IMR-90 (cell line): ENCODE measurements around the gene CBY1. TPM values are rescaled to one million over a fixed set of nuclear protein-coding genes. Genes with fewer than 3 reads are reported as not detected.

ENCODE experiments used
- ATAC-seq: fragments of 200-7000 bp; cut with Tn5 transposase; 2 replicates; pipeline ENCODE4 v1.9.1; 2020; ENCODE audit warnings: low read depth, mild to moderate bottlenecking, moderate library complexity
- BruUV-seq: library from RNA; stranded (reverse); fragments of 400-500 nt; replicated peaks from 2 replicates; lab custom pipeline; 2021; lab: Mats Ljungman, UMichigan
- CTCF ChIA-PET: fragments of 300-600 bp; formaldehyde crosslinking; extraction: SDS; loops from one replicate; lab custom pipeline; 2021; ENCODE audit warnings: antibody characterized with exemption; lab: Yijun Ruan, JAX
- POLR2A ChIA-PET: fragments of 300-600 bp; sonication (Branson Sonifier 250); formaldehyde crosslinking; loops from one replicate; lab custom pipeline; 2022; ENCODE audit warnings: antibody characterized with exemption; ENCODE audit not compliant: unreplicated experiment; lab: Charles Lee
- DNase-seq: peaks from one replicate; pipeline ENCODE4 v3.0.0; 2013
- H2AFZ ChIP-seq: replicated peaks from 2 replicates; pipeline ENCODE3; 2013; ENCODE audit warnings: low read length, mild to moderate bottlenecking; ENCODE audit not compliant: poor library complexity
- H2AK5ac ChIP-seq: 2 replicates; pipeline ENCODE4 v1.6.1; 2013; ENCODE audit warnings: low read depth, low read length, inconsistent platforms
- H2AK9ac ChIP-seq: replicated peaks from 2 replicates; pipeline ENCODE3; 2013; ENCODE audit warnings: mild to moderate bottlenecking, low read depth, low read length, moderate library complexity; ENCODE audit not compliant: poor library complexity
- H2BK120ac ChIP-seq: 2 replicates; pipeline ENCODE4 v1.6.1; 2013; ENCODE audit warnings: low read depth, low read length, inconsistent platforms
- H2BK15ac ChIP-seq: 3 replicates; pipeline ENCODE4 v1.6.1; 2013; ENCODE audit warnings: low read depth, low read length, inconsistent platforms
- H2BK20ac ChIP-seq: 2 replicates; pipeline ENCODE4 v1.6.1; 2013; ENCODE audit warnings: low read depth, mild to moderate bottlenecking, inconsistent platforms, low read length, moderate library complexity
- H2BK5ac ChIP-seq: 2 replicates; pipeline ENCODE4 v1.6.1; 2013; ENCODE audit warnings: mild to moderate bottlenecking, low read depth, low read length, inconsistent platforms; ENCODE audit not compliant: poor library complexity, severe bottlenecking
- H3K14ac ChIP-seq: replicated peaks from 2 replicates; pipeline ENCODE4 v1.6.1; 2013; ENCODE audit warnings: low read depth, low read length, inconsistent platforms
- H3K18ac ChIP-seq: 2 replicates; pipeline ENCODE4 v1.6.1; 2013; ENCODE audit warnings: low read depth, low read length, control low read depth
- H3K23ac ChIP-seq: 2 replicates; pipeline ENCODE4 v1.6.1; 2013; ENCODE audit warnings: low read depth, low read length, inconsistent platforms
- H3K27ac ChIP-seq: 2 replicates; pipeline ENCODE4 v1.5.1; 2013; ENCODE audit warnings: mild to moderate bottlenecking, control low read depth, low read length; ENCODE audit not compliant: insufficient read depth
- H3K27me3 ChIP-seq: 2 replicates; pipeline ENCODE4 v1.6.1; 2013; ENCODE audit warnings: low read length; ENCODE audit not compliant: control insufficient read depth, insufficient read depth
- H3K36me3 ChIP-seq: 2 replicates; pipeline ENCODE4 v1.6.1; 2013; ENCODE audit warnings: low read length, mixed read lengths; ENCODE audit not compliant: control insufficient read depth, insufficient read depth
- H3K4ac ChIP-seq: 2 replicates; pipeline ENCODE4 v1.6.1; 2013; ENCODE audit warnings: low read depth, low read length, inconsistent platforms
- H3K4me1 ChIP-seq: 2 replicates; pipeline ENCODE4 v1.6.1; 2013; ENCODE audit warnings: low read length, mixed read lengths; ENCODE audit not compliant: control insufficient read depth, insufficient read depth
- H3K4me2 ChIP-seq: 2 replicates; pipeline ENCODE4 v1.6.1; 2013; ENCODE audit warnings: low read depth, mild to moderate bottlenecking, control low read depth, low read length, moderate library complexity
- H3K4me3 ChIP-seq: 2 replicates; pipeline ENCODE4 v1.5.1; 2013; ENCODE audit warnings: low read depth, mild to moderate bottlenecking, control low read depth, low read length, moderate library complexity; ENCODE audit not compliant: insufficient read depth
- H3K56ac ChIP-seq: 2 replicates; pipeline ENCODE4 v1.6.1; 2013; ENCODE audit warnings: low read length, inconsistent platforms; ENCODE audit not compliant: insufficient read depth; ENCODE audit errors: extremely low read depth
- H3K79me1 ChIP-seq, 2 experiments: 2 replicates each; pipeline ENCODE4 v1.6.1; 2013; ENCODE audit warnings: low read length in 2 of 2, inconsistent platforms in 1 of 2, low read depth in 1 of 2
- H3K9ac ChIP-seq: 2 replicates; pipeline ENCODE4 v1.6.1; 2013; ENCODE audit warnings: low read depth, low read length, control low read depth
- H3K9me1 ChIP-seq: 2 replicates; pipeline ENCODE4 v1.6.1; 2013; ENCODE audit warnings: low read length, inconsistent platforms; ENCODE audit not compliant: insufficient read depth
- H3K9me3 ChIP-seq: 2 replicates; pipeline ENCODE4 v1.6.1; 2013; ENCODE audit warnings: low read length; ENCODE audit not compliant: control insufficient read depth, insufficient read depth
- H4K20me1 ChIP-seq: 2 replicates; pipeline ENCODE4 v1.6.1; 2013; ENCODE audit warnings: low read length, inconsistent platforms; ENCODE audit not compliant: insufficient read depth
- H4K5ac ChIP-seq: 2 replicates; pipeline ENCODE4 v1.6.1; 2013; ENCODE audit warnings: mild to moderate bottlenecking, low read depth, low read length, control low read depth
- H4K8ac ChIP-seq, 2 experiments: 2 replicates each; pipeline ENCODE4 v1.6.1; 2013; ENCODE audit warnings: low read depth in 2 of 2, low read length in 2 of 2, control low read depth in 1 of 2, inconsistent platforms in 1 of 2
- H4K91ac ChIP-seq: 2 replicates; pipeline ENCODE4 v1.6.1; 2013; ENCODE audit warnings: low read depth, low read length, inconsistent platforms; ENCODE audit not compliant: insufficient read depth
- BHLHE40 ChIP-seq: fragments of 150-350 bp; IDR thresholded peaks from 2 replicates; pipeline ENCODE4 v1.6.1; 2016; ENCODE audit warnings: mild to moderate bottlenecking, low read depth, low read length
- CEBPB ChIP-seq: IDR thresholded peaks from 2 replicates; pipeline ENCODE4 v1.6.1; 2012; ENCODE audit warnings: low read depth, low read length, improper control_type of control experiment
- CHD1 ChIP-seq: IDR thresholded peaks from 2 replicates; pipeline ENCODE4 v1.6.1; 2012; ENCODE audit warnings: low read depth, low read length, improper control_type of control experiment
- CTCF ChIP-seq: conservative IDR thresholded peaks from 2 replicates; pipeline ENCODE4 v1.5.1; 2012; ENCODE audit warnings: mild to moderate bottlenecking, low read depth, low read length, improper control_type of control experiment
- ELK1 ChIP-seq: fragments of 150-350 bp; IDR thresholded peaks from 2 replicates; pipeline ENCODE4 v1.6.1; 2016; ENCODE audit warnings: low read depth, mild to moderate bottlenecking, low read length, moderate library complexity, borderline replicate concordance
- FOS ChIP-seq: fragments of 150-350 bp; IDR thresholded peaks from 2 replicates; pipeline ENCODE4 v1.6.1; 2016; ENCODE audit warnings: low read depth, low read length
- MAFK ChIP-seq: IDR thresholded peaks from 2 replicates; pipeline ENCODE4 v1.6.1; 2012; ENCODE audit warnings: low read depth, low read length, improper control_type of control experiment
- MAZ ChIP-seq: IDR thresholded peaks from 2 replicates; pipeline ENCODE4 v1.6.1; 2012; ENCODE audit warnings: low read depth, mild to moderate bottlenecking, low read length, improper control_type of control experiment, moderate library complexity, borderline replicate concordance
- MXI1 ChIP-seq: IDR thresholded peaks from 2 replicates; pipeline ENCODE4 v1.6.1; 2012; ENCODE audit warnings: low read depth, mild to moderate bottlenecking, low read length, moderate library complexity, borderline replicate concordance
- NFE2L2 ChIP-seq: fragments of 150-350 bp; IDR thresholded peaks from 2 replicates; pipeline ENCODE4 v1.6.1; 2016; ENCODE audit warnings: low read depth, mild to moderate bottlenecking, low read length
- POLR2A ChIP-seq: IDR thresholded peaks from 2 replicates; pipeline ENCODE4 v1.6.1; 2012; ENCODE audit warnings: mild to moderate bottlenecking, low read depth, low read length
- RAD21 ChIP-seq: IDR thresholded peaks from 2 replicates; pipeline ENCODE4 v1.6.1; 2012; ENCODE audit warnings: low read length, improper control_type of control experiment
- RCOR1 ChIP-seq: IDR thresholded peaks from 2 replicates; pipeline ENCODE4 v1.6.1; 2012; ENCODE audit warnings: mild to moderate bottlenecking, low read length, improper control_type of control experiment; ENCODE audit not compliant: insufficient replicate concordance
- RFX5 ChIP-seq: IDR thresholded peaks from 2 replicates; pipeline ENCODE4 v1.8.0; 2012; ENCODE audit warnings: low read depth, mild to moderate bottlenecking, low read length, moderate library complexity
- SMC3 ChIP-seq: fragments of 150-350 bp; IDR thresholded peaks from 2 replicates; pipeline ENCODE4 v1.6.1; 2016; ENCODE audit warnings: low read depth, mild to moderate bottlenecking, antibody characterized with exemption, low read length, moderate library complexity
- USF2 ChIP-seq: fragments of 150-350 bp; IDR thresholded peaks from 2 replicates; pipeline ENCODE4 v1.6.1; 2017; ENCODE audit warnings: mild to moderate bottlenecking, antibody characterized with exemption, low read length, low read depth
- WGBS, 2 experiments: methylation state at CpG; one replicate each; pipeline versions ENCODE4 v1.1.5 to v1.1.7; 2013; ENCODE audit warnings: missing lambda C conversion rate in 2 of 2; ENCODE audit not compliant: insufficient read length in 1 of 2; ENCODE audit errors: extremely low coverage in 2 of 2; 5-methylcytosine and 5-hydroxymethylcytosine counted together
- dilution Hi-C: fragments of 300-500 bp; cut with HindIII; formaldehyde crosslinking; loops from one replicate; pipeline ENCODE4 v1.14.3; 2018; ENCODE audit warnings: low sequenced_read_pairs; ENCODE audit not compliant: unreplicated experiment
- in situ Hi-C: fragments of 300-500 bp; cut with MboI; formaldehyde crosslinking; loops from 3 replicates; pipeline ENCODE4 v1.14.3; 2019; ENCODE audit warnings: low sequenced_read_pairs, inconsistent platforms, mixed read lengths
- intact Hi-C: fragments of 100-400 bp; cut with micrococcal nuclease; formaldehyde crosslinking; loops from 2 replicates; pipeline ENCODE4 v1.10.0; 2022
- polyA plus RNA-seq, 3 experiments: library from polyadenylated mRNA; depleted of rRNA; stranded (reverse); fragments of >200 nt; gene quantifications; 2 replicates each; pipeline ENCODE4 v1.2.3, GENCODE V29; 2012; ENCODE audit warnings: low replicate concordance in 1 of 3
- total RNA-seq: library from RNA; depleted of rRNA; stranded (reverse); fragments of >200 nt; gene quantifications from 2 replicates; pipeline ENCODE4 v1.2.3, GENCODE V29; 2012

The CBY1 gene
- total and polyA plus RNA-seq, 2 of the 4 experiments (the other 2 are of a cell fraction) = 13.8 to 30.0 TPM

GRCh38 chr22:38641476-38642040 is 14.9 kb upstream of the CBY1 start:
- no peak for TF ChIP-seq BHLHE40
- no peak for TF ChIP-seq CHD1
- no peak for TF ChIP-seq CTCF
- no peak for TF ChIP-seq RFX5
- TF ChIP-seq POLR2A = no peak
- TF ChIP-seq SMC3 = no peak
- TF ChIP-seq RCOR1 = no peak
- TF ChIP-seq NFE2L2 = no peak
- TF ChIP-seq RAD21 = no peak
- TF ChIP-seq USF2 = no peak
- TF ChIP-seq MAFK = no peak
- no peak for TF ChIP-seq MAZ
- no peak for TF ChIP-seq CEBPB
- no peak for TF ChIP-seq FOS
- TF ChIP-seq ELK1 = no peak
- no peak for TF ChIP-seq MXI1
- Histone ChIP-seq H3K36me3 (no peaks in the 10 kb centered on the region), H4K91ac (no peak overlapping the region), H4K5ac (no peak overlapping the region), H3K23ac (no peak overlapping the region), H3K56ac (no peak overlapping the region), H2BK15ac (no peak overlapping the region), H2BK20ac (no peak overlapping the region), H2BK120ac (no peak overlapping the region), H2BK5ac (no peak overlapping the region), H3K9ac (no peak overlapping the region), H3K27me3 (no peaks in the 10 kb centered on the region), H4K20me1 (no peaks in the 10 kb centered on the region), H3K4ac (no peak overlapping the region), H3K4me3 (no peak overlapping the region), H3K27ac (no peak overlapping the region), H2AFZ (no peak overlapping the region), H2AK5ac (no peak overlapping the region), H3K9me1 (no peaks in the 10 kb centered on the region), H3K79me1 (no peaks in the 10 kb centered on the region), H3K14ac (no peak overlapping the region), H4K8ac (no peak overlapping the region), H3K18ac (no peak overlapping the region), H3K9me3 (no peaks in the 10 kb centered on the region), H2AK9ac (no peak overlapping the region), H3K4me2 (no peak overlapping the region), H3K4me1 (no peaks in the 10 kb centered on the region)
- ChIA-PET CTCF (no interaction called here), POLR2A (interaction anchor here (0.6 kb wide), 1 partner anchor 97 kb away, joined by 11 read pairs; no protein-coding TSS in a partner anchor)
- in situ Hi-C loops (no loop called here), intact Hi-C loops (no loop called here), dilution Hi-C loops (no loop called here)
- DNase-seq = no peak
- BruUV-seq = no TSS peak
- 93% methylated on average over 2 of the region's 13 CpGs; no CpG with 5 or more reads in 1 of the 2 experiments for WGBS, 2 experiments
- ATAC-seq = no peak
